Activated T-cell treated with anti-CD3 and anti-CD28 coated beads for 24 hours (primary cell): Measurements from ENCODE around the gene TBX15.

Experiments used
- DNase-seq: peaks from one replicate; pipeline ENCODE4 v3.0.0-alpha.2; 2020; ENCODE audit warnings: low read depth

The TBX15 gene

DNA sequence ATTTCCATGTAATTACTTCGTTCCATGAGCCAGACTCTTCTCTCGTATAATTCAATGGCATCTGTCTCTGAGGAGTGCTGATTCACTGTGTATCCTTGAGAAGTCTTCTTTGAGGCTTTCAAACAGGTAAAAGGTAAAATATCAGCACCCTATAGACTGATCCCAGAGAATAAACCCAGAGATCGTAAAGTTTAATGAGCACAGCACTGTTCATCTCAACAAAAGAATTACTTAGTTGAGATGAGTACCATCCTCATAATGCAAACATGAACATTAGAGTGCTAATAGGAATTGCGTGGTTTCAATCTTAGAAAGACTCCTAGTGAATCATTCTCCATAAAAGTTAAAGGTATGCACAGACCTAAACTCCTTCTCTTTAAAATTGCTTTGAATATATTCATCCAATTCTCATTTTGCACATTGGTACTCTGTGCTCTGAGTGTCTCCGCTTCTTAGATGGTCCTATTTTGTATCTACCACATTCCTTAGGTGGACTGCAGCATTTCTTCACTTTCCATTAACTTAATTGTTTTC is 97.2 kb downstream of the TBX15 start:
- DNase-seq: no peak

DNA sequence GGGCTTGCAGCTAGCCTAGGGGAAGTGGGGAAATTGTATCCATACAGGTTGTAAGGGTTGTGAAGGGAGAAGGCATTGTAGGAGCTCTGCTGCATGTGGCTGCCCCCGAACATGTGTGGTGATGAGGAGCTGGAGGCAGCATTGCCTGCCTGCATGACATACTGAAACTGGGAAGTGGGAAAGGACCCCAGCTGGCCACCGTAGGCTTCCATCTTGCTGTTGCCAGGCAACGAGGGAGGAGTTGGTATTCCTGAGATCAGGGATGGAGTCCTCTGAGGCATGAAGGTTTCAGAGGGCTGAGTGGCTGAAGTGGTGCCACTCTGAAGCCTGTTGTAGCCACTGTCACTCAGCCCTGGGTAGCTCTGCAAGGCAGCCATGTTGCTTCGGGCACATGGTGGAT is 103.2 kb downstream of the TBX15 start:
- no peak for DNase-seq

DNA sequence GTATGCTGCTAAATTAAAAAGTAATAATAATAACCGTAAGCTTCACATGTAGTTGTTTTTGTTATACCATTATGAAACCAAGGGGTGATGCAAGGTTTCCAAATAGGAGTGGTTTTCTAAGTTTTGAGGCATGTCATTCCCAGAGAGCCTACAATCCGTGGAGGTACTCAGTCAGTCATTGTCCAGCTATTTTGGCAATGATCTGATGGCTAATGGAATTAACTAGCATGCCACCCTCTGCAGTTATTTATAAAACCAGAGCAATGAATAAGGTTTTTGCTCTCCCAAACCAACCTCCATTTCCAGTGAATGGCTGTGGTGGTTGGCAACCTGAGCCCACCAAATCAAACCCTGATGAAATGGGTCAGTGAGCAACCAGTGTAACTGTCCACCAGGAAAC is 106.4 kb downstream of the TBX15 start:
- DNase-seq: no peak

DNA sequence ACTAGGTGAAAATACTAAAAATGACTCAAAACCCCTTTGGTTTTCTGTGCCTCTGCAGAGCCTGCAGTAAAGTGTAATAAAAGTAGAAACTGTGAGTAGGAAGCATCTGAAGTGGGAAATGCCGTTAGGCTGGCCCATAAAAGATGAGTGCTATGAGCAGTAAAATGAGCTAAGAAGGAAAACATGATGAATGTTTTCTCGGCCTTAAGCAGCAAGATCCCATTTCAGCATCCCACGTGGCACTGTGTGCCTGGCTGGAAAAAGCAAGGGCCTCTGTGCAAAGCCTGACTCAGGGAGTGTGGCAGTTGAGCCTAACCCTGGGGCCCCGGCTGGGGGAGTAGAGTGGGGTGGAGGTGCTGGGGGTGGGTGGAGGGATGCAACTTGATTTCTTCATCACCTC is 109.5 kb downstream of the TBX15 start:
- DNase-seq: no peak

DNA sequence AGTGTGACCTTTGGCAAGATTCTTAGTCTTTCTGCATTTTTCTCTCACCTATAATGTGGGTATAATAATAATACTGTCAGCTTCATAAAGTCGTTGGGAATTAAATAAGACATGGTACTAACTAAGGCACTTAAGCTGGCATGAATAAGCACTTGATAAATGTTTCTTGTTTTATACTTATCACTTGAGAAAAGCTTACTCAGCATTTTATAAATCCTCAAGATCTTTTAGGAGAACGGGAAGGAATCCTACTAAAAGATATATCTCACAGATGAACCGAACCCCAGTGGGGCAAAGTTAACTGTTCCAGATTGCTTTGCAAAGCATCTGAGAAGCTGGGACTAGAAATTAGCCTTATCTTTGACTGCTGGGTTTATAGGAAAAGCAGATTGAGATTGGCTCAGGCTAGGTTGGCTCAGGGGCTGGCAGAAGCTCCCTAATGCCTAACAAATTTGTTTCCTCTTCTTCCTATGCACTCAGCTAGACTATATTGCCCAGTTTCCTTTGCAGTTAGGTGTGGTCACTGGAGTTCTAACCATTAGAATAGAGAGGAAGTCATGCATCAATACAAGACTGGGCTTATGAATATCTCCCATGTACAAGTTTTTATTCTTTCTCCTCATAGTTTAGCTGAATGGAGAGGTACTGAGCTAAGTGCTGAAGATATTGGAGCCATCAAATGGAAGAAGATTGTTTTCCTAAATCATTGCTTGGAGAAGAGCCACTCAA is 110.3 kb downstream of the TBX15 start:
- DNase-seq: no peak

DNA sequence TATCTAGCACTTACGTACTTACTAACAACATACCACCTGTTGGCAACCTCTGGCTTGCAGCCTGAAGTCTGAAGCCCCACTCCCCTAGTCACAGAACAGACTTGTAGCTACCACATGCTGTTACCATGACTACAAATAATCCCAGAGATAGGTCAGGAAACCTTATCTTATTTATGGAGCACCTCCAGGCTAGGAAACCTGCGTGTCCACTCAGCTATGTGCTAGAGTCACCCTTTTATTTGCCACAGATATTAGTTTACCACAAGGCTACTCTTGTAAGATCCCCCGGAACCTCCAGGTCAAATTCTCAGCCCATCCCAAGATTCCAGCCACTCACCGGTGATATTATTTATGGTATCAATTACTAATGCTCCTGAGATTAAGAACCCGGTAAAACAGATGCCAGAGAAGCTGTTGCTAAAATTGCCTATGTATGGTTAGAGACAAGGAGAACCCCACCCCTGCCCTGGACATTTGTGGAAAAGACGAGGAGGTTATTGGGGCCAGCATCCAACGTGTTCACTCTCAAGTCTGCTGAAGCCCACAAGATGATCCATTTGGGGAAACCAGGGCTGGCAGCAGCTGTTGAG is 116.5 kb downstream of the TBX15 start:
- DNase-seq: no peak

DNA sequence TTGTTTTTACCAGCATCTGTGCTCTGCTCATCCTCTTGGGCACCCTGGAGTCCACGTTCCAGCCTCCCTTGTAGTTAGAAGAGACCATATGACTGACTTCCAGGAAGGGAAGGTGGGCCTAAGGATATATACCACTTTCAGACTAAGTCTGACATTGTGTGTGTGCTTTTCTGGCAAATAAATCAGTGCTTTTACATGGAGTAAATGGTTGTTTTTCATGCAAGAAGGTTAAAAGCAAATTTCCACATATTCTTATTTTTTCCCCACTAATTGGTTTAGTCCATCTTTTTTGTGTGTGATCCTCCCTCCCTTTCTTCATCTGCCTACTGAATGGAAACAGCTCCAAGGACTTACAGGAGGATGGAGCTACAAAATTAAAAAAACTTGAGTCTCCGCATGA is 119.8 kb downstream of the TBX15 start:
- no peak for DNase-seq

DNA sequence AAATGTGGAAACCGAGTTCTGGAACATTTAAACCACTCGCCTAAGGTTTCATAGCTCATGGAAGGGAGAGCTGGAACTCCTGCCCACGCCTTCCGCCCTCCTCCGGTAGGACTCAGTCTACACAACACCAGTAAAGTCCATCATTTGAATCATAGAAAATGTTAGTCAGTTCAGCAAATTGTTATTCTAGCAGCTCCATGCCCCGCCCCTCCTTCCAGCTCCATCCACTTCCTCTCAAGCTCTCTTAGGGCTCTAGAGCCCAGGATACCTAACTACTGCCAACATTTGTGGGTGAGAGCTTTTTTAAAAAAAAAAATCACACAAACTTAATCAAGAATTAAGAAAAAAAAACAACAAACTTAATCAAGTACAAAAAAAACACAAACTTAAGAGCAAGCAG is 121.8 kb downstream of the TBX15 start:
- DNase-seq: no peak

DNA sequence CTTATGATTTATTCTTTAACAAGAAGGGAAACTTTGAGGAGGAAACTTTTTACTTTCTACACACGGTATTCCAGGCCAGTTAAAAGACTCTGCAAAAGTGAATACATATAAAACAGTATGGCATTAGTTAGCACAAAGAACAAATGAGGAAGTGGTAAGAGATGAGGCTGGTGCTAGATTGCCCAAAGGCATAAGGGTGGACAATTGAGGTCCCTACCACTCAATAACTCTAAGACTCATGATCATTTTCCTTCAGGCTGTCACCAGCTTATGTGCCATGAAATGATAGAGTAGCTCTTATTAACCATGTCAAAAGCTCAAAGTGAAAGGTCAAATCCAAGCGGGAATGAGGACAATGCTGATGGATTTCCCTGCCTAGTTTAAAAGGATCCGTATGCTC is 124.5 kb downstream of the TBX15 start:
- no peak for DNase-seq

DNA sequence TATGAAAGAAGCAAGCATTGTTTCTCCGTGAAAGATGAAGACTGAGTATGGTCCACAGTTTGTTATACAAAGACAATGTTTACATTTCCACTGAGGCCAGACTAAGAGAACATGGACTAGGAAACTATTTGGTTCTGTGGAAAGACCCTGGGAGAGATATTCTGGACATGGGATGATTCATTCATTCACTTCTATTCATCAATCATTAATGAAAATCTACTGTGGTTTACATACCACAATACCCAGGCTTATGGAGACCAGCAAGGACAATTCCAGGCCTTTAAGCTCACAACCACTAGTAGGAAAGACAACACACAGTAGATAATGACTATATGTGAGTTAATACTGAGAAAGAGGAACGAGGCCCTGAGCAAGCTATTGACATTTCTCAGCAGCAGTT is 125.4 kb downstream of the TBX15 start:
- no peak for DNase-seq

DNA sequence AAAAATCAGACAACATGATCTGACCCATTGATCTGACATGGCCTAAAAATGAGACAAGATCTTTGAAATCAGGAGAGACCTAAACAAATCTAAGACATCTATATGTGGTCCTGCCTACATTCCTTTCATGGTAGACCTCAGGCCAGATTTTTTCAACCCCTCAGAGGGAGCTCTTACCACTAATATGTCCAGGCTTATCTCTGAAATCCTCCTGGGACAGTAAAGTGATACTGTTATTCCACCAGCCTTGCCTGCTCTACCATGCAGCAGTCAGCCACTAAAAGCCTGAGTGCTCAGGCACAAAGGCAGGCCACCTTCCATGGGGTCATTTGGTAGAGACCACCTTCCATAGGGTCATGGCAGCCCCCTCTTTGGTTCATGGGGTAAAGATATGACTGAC is 126.9 kb downstream of the TBX15 start:
- no peak for DNase-seq

DNA sequence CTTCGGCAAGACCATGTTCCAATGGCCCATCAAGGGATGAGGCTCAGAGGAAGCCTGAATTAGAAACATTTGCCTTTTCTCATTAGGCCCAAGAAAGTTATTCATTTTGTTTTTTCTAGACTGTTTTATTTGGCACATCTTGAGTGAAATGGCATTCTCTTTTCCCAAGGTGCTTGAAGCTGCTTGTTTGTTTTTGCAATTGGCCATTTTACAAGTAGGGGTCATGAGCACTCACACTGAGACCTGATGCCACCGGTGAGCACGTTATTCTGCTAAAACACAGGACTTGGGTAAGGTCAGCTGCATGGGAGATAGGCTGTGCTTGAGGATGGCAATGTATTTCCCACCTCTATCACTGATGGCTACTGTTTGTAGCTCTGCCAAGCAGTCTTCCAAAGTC is 128.1 kb downstream of the TBX15 start:
- no peak for DNase-seq

DNA sequence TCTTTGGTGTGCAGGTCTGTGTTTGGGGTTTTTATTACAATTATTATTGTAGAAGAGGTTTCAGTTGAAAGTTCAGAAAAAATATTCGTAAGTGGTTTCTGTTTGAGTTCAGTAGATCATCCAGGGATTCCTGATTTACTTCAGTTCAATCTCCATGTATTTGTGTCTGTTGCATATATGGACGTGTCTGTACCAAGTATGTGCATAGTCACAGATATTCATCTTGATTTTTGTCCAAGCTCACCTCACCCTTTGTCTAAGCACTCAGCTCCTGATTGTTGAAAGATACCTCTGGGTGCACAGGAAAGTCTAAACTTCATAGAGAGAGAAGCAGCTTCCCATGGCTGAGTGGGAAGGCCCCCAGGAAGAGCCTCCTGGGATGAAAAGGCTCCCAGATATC is 141.7 kb downstream of the TBX15 start:
- no peak for DNase-seq

DNA sequence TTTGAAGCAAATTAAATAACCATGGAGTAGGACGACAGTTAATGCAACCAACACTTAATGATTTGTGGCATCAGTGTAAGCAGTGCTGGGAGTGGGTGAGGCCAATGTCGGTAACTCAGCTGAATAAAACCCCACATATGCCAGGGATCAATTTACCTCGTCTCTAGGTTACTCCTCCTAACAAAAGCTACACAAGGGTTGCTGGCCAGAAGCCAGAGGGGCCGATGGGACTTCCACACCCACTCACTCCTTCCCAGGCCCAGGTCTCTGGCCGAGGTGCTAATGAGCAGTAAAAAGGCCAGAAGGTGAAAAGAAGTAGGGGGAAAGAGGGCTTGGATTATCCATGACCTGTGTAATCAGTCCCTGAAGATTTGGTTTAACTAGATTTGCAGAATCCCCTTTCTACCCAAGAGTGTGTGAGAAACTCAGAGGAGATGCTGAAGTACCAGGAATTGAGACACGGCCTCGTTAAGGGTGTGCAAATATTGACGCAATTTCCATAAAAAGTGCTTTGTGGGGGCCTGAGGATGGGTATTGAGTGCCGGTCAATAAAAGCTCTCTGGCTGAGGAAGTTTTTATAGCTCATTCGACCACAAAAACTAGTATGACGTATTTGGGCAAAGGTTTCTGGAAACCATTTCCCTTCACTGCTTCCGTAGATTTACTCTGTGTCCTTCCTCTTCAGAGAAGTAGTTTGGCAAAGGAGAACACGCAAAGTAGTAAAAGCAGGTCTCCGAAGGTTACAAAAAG is 145.5 kb downstream of the TBX15 start:
- no peak for DNase-seq

DNA sequence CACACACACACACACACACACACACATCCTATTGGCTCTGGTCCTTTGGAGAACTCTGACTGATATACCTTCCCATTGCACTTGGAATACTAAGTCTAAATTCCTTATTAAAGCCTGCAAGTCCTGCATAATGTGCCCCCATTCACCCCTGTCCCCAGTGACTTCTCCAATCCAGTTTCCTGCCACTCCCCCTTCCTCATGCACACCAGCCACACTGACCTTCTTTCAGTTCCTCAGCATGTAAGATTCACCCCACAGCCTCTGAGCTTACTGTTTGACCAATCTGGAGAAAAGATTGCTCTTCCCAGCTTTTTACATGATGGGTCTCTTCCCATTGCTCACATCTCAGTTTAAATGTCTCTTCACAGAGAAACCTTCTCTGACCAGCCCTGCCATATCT is 146.6 kb downstream of the TBX15 start:
- DNase-seq: no peak
